GM23338 (cell line): ENCODE results near the gene SIRPB1.

ENCODE experiments used
- CTCF ChIP-seq, 2 experiments: fragments of 200-600 bp in 1 of 2; sonication (generic) in 1 of 2; conservative IDR thresholded peaks; 2 replicates each; pipeline versions ENCODE4 v1.5.1 to v1.6.1; 2016 to 2017; ENCODE audit warnings: antibody characterized with exemption in 2 of 2, low read depth in 2 of 2, mild to moderate bottlenecking in 2 of 2, moderate library complexity in 1 of 2
- EZH2phosphoT487 ChIP-seq: fragments of 200-600 bp; sonication (generic); IDR thresholded peaks from one replicate; pipeline ENCODE4 v1.8.1; 2018; ENCODE audit warnings: antibody characterized with exemption; ENCODE audit not compliant: unreplicated experiment
- STAT1 ChIP-seq: IDR thresholded peaks from one replicate; pipeline ENCODE4 v1.6.1; 2016; ENCODE audit warnings: antibody characterized with exemption; ENCODE audit not compliant: unreplicated experiment

GRCh38 chr20:1600736-1601135 is 19.1 kb downstream of the SIRPB1 start:
- TF ChIP-seq STAT1 (no peak), EZH2phosphoT487 (no peak), CTCF (conservative IDR thresholded peaks at IDR 0.05; ENCODE audit: low read depth in 2 of 2) (no peak)
